IMR-90 (cell line): ENCODE data around the gene DDX41. TPM values are rescaled to one million over a fixed set of nuclear protein-coding genes. Genes with fewer than 3 reads are reported as not detected.

Experiments
- ATAC-seq: fragments of 200-7000 bp; cut with Tn5 transposase; 2 replicates; pipeline ENCODE4 v1.9.1; 2020; ENCODE audit warnings: low read depth, mild to moderate bottlenecking, moderate library complexity
- BruUV-seq: library from RNA; stranded (reverse); fragments of 400-500 nt; replicated peaks from 2 replicates; lab custom pipeline; 2021; lab: Mats Ljungman, UMichigan
- CTCF ChIA-PET: fragments of 300-600 bp; formaldehyde crosslinking; extraction: SDS; loops from one replicate; lab custom pipeline; 2021; ENCODE audit warnings: antibody characterized with exemption; lab: Yijun Ruan, JAX
- POLR2A ChIA-PET: fragments of 300-600 bp; sonication (Branson Sonifier 250); formaldehyde crosslinking; loops from one replicate; lab custom pipeline; 2022; ENCODE audit warnings: antibody characterized with exemption; ENCODE audit not compliant: unreplicated experiment; lab: Charles Lee
- DNase-seq: peaks from one replicate; pipeline ENCODE4 v3.0.0; 2013
- H2AFZ ChIP-seq: replicated peaks from 2 replicates; pipeline ENCODE3; 2013; ENCODE audit warnings: low read length, mild to moderate bottlenecking; ENCODE audit not compliant: poor library complexity
- H2AK5ac ChIP-seq: 2 replicates; pipeline ENCODE4 v1.6.1; 2013; ENCODE audit warnings: low read depth, low read length, inconsistent platforms
- H2AK9ac ChIP-seq: replicated peaks from 2 replicates; pipeline ENCODE3; 2013; ENCODE audit warnings: mild to moderate bottlenecking, low read depth, low read length, moderate library complexity; ENCODE audit not compliant: poor library complexity
- H2BK120ac ChIP-seq: 2 replicates; pipeline ENCODE4 v1.6.1; 2013; ENCODE audit warnings: low read depth, low read length, inconsistent platforms
- H2BK15ac ChIP-seq: 3 replicates; pipeline ENCODE4 v1.6.1; 2013; ENCODE audit warnings: low read depth, low read length, inconsistent platforms
- H2BK20ac ChIP-seq: 2 replicates; pipeline ENCODE4 v1.6.1; 2013; ENCODE audit warnings: low read depth, mild to moderate bottlenecking, inconsistent platforms, low read length, moderate library complexity
- H2BK5ac ChIP-seq: 2 replicates; pipeline ENCODE4 v1.6.1; 2013; ENCODE audit warnings: mild to moderate bottlenecking, low read depth, low read length, inconsistent platforms; ENCODE audit not compliant: poor library complexity, severe bottlenecking
- H3K14ac ChIP-seq: replicated peaks from 2 replicates; pipeline ENCODE4 v1.6.1; 2013; ENCODE audit warnings: low read depth, low read length, inconsistent platforms
- H3K18ac ChIP-seq: 2 replicates; pipeline ENCODE4 v1.6.1; 2013; ENCODE audit warnings: low read depth, low read length, control low read depth
- H3K23ac ChIP-seq: 2 replicates; pipeline ENCODE4 v1.6.1; 2013; ENCODE audit warnings: low read depth, low read length, inconsistent platforms
- H3K27ac ChIP-seq: 2 replicates; pipeline ENCODE4 v1.5.1; 2013; ENCODE audit warnings: mild to moderate bottlenecking, control low read depth, low read length; ENCODE audit not compliant: insufficient read depth
- H3K27me3 ChIP-seq: 2 replicates; pipeline ENCODE4 v1.6.1; 2013; ENCODE audit warnings: low read length; ENCODE audit not compliant: control insufficient read depth, insufficient read depth
- H3K36me3 ChIP-seq: 2 replicates; pipeline ENCODE4 v1.6.1; 2013; ENCODE audit warnings: low read length, mixed read lengths; ENCODE audit not compliant: control insufficient read depth, insufficient read depth
- H3K4ac ChIP-seq: 2 replicates; pipeline ENCODE4 v1.6.1; 2013; ENCODE audit warnings: low read depth, low read length, inconsistent platforms
- H3K4me1 ChIP-seq: 2 replicates; pipeline ENCODE4 v1.6.1; 2013; ENCODE audit warnings: low read length, mixed read lengths; ENCODE audit not compliant: control insufficient read depth, insufficient read depth
- H3K4me2 ChIP-seq: 2 replicates; pipeline ENCODE4 v1.6.1; 2013; ENCODE audit warnings: low read depth, mild to moderate bottlenecking, control low read depth, low read length, moderate library complexity
- H3K4me3 ChIP-seq: 2 replicates; pipeline ENCODE4 v1.5.1; 2013; ENCODE audit warnings: low read depth, mild to moderate bottlenecking, control low read depth, low read length, moderate library complexity; ENCODE audit not compliant: insufficient read depth
- H3K56ac ChIP-seq: 2 replicates; pipeline ENCODE4 v1.6.1; 2013; ENCODE audit warnings: low read length, inconsistent platforms; ENCODE audit not compliant: insufficient read depth; ENCODE audit errors: extremely low read depth
- H3K79me1 ChIP-seq, 2 experiments: 2 replicates each; pipeline ENCODE4 v1.6.1; 2013; ENCODE audit warnings: low read length in 2 of 2, inconsistent platforms in 1 of 2, low read depth in 1 of 2
- H3K9ac ChIP-seq: 2 replicates; pipeline ENCODE4 v1.6.1; 2013; ENCODE audit warnings: low read depth, low read length, control low read depth
- H3K9me1 ChIP-seq: 2 replicates; pipeline ENCODE4 v1.6.1; 2013; ENCODE audit warnings: low read length, inconsistent platforms; ENCODE audit not compliant: insufficient read depth
- H3K9me3 ChIP-seq: 2 replicates; pipeline ENCODE4 v1.6.1; 2013; ENCODE audit warnings: low read length; ENCODE audit not compliant: control insufficient read depth, insufficient read depth
- H4K20me1 ChIP-seq: 2 replicates; pipeline ENCODE4 v1.6.1; 2013; ENCODE audit warnings: low read length, inconsistent platforms; ENCODE audit not compliant: insufficient read depth
- H4K5ac ChIP-seq: 2 replicates; pipeline ENCODE4 v1.6.1; 2013; ENCODE audit warnings: mild to moderate bottlenecking, low read depth, low read length, control low read depth
- H4K8ac ChIP-seq, 2 experiments: 2 replicates each; pipeline ENCODE4 v1.6.1; 2013; ENCODE audit warnings: low read depth in 2 of 2, low read length in 2 of 2, control low read depth in 1 of 2, inconsistent platforms in 1 of 2
- H4K91ac ChIP-seq: 2 replicates; pipeline ENCODE4 v1.6.1; 2013; ENCODE audit warnings: low read depth, low read length, inconsistent platforms; ENCODE audit not compliant: insufficient read depth
- BHLHE40 ChIP-seq: fragments of 150-350 bp; IDR thresholded peaks from 2 replicates; pipeline ENCODE4 v1.6.1; 2016; ENCODE audit warnings: mild to moderate bottlenecking, low read depth, low read length
- CEBPB ChIP-seq: IDR thresholded peaks from 2 replicates; pipeline ENCODE4 v1.6.1; 2012; ENCODE audit warnings: low read depth, low read length, improper control_type of control experiment
- CHD1 ChIP-seq: IDR thresholded peaks from 2 replicates; pipeline ENCODE4 v1.6.1; 2012; ENCODE audit warnings: low read depth, low read length, improper control_type of control experiment
- FOS ChIP-seq: fragments of 150-350 bp; IDR thresholded peaks from 2 replicates; pipeline ENCODE4 v1.6.1; 2016; ENCODE audit warnings: low read depth, low read length
- MAFK ChIP-seq: IDR thresholded peaks from 2 replicates; pipeline ENCODE4 v1.6.1; 2012; ENCODE audit warnings: low read depth, low read length, improper control_type of control experiment
- MAZ ChIP-seq: IDR thresholded peaks from 2 replicates; pipeline ENCODE4 v1.6.1; 2012; ENCODE audit warnings: low read depth, mild to moderate bottlenecking, low read length, improper control_type of control experiment, moderate library complexity, borderline replicate concordance
- MXI1 ChIP-seq: IDR thresholded peaks from 2 replicates; pipeline ENCODE4 v1.6.1; 2012; ENCODE audit warnings: low read depth, mild to moderate bottlenecking, low read length, moderate library complexity, borderline replicate concordance
- NFE2L2 ChIP-seq: fragments of 150-350 bp; IDR thresholded peaks from 2 replicates; pipeline ENCODE4 v1.6.1; 2016; ENCODE audit warnings: low read depth, mild to moderate bottlenecking, low read length
- POLR2A ChIP-seq: IDR thresholded peaks from 2 replicates; pipeline ENCODE4 v1.6.1; 2012; ENCODE audit warnings: mild to moderate bottlenecking, low read depth, low read length
- RAD21 ChIP-seq: IDR thresholded peaks from 2 replicates; pipeline ENCODE4 v1.6.1; 2012; ENCODE audit warnings: low read length, improper control_type of control experiment
- RCOR1 ChIP-seq: IDR thresholded peaks from 2 replicates; pipeline ENCODE4 v1.6.1; 2012; ENCODE audit warnings: mild to moderate bottlenecking, low read length, improper control_type of control experiment; ENCODE audit not compliant: insufficient replicate concordance
- RFX5 ChIP-seq: IDR thresholded peaks from 2 replicates; pipeline ENCODE4 v1.8.0; 2012; ENCODE audit warnings: low read depth, mild to moderate bottlenecking, low read length, moderate library complexity
- SMC3 ChIP-seq: fragments of 150-350 bp; IDR thresholded peaks from 2 replicates; pipeline ENCODE4 v1.6.1; 2016; ENCODE audit warnings: low read depth, mild to moderate bottlenecking, antibody characterized with exemption, low read length, moderate library complexity
- WGBS, 2 experiments: methylation state at CpG; one replicate each; pipeline versions ENCODE4 v1.1.5 to v1.1.7; 2013; ENCODE audit warnings: missing lambda C conversion rate in 2 of 2; ENCODE audit not compliant: insufficient read length in 1 of 2; ENCODE audit errors: extremely low coverage in 2 of 2; 5-methylcytosine and 5-hydroxymethylcytosine counted together
- dilution Hi-C: fragments of 300-500 bp; cut with HindIII; formaldehyde crosslinking; loops from one replicate; pipeline ENCODE4 v1.14.3; 2018; ENCODE audit warnings: low sequenced_read_pairs; ENCODE audit not compliant: unreplicated experiment
- in situ Hi-C: fragments of 300-500 bp; cut with MboI; formaldehyde crosslinking; loops from 3 replicates; pipeline ENCODE4 v1.14.3; 2019; ENCODE audit warnings: low sequenced_read_pairs, inconsistent platforms, mixed read lengths
- intact Hi-C: fragments of 100-400 bp; cut with micrococcal nuclease; formaldehyde crosslinking; loops from 2 replicates; pipeline ENCODE4 v1.10.0; 2022
- polyA plus RNA-seq, 3 experiments: library from polyadenylated mRNA; depleted of rRNA; stranded (reverse); fragments of >200 nt; gene quantifications; 2 replicates each; pipeline ENCODE4 v1.2.3, GENCODE V29; 2012; ENCODE audit warnings: low replicate concordance in 1 of 3
- total RNA-seq: library from RNA; depleted of rRNA; stranded (reverse); fragments of >200 nt; gene quantifications from 2 replicates; pipeline ENCODE4 v1.2.3, GENCODE V29; 2012
- TF ChIP-seq, protein P1 (sequence below): conservative IDR thresholded peaks from 2 replicates; pipeline ENCODE4 v1.5.1; 2012; ENCODE audit warnings: mild to moderate bottlenecking, low read depth, low read length, improper control_type of control experiment
- TF ChIP-seq, protein P2 (sequence below): fragments of 150-350 bp; IDR thresholded peaks from 2 replicates; pipeline ENCODE4 v1.6.1; 2017; ENCODE audit warnings: mild to moderate bottlenecking, antibody characterized with exemption, low read length, low read depth
- TF ChIP-seq, protein P3 (sequence below): fragments of 150-350 bp; IDR thresholded peaks from 2 replicates; pipeline ENCODE4 v1.6.1; 2016; ENCODE audit warnings: low read depth, mild to moderate bottlenecking, low read length, moderate library complexity, borderline replicate concordance

DDX41 gene
- total and polyA plus RNA-seq, 2 of the 4 experiments (the other 2 are of a cell fraction): 130 to 170 TPM

DNA sequence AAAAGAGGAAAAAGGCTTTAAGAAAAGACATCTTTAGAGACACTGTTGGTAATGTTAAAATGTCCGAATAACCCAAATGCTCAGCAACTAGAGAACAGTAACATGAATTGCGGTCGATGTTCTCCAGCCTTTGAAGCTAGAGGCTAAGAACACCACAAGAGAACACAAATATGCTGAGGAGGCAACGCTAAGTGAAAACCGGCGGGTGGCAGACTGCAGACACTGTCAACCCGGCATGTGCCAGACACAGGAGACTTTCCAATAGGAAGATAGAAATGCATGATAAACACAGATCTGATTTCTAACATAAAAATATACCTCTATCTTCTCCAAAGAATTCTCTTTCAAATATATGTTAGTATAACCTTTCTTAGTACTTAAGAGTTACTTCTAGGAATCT lies 18.4 kb upstream of the DDX41 start:
- in situ Hi-C loops: no loop called here
- no peak overlapping the region for H2AK9ac ChIP-seq
- H3K4me2 ChIP-seq: no peak overlapping the region
- no peak overlapping the region for H2BK5ac ChIP-seq
- H3K4ac ChIP-seq: no peak overlapping the region
- peaks cover 26% of the 10 kb centered on the region for H3K9me1 ChIP-seq
- H2BK120ac ChIP-seq: no peak overlapping the region
- H2BK15ac ChIP-seq: no peak overlapping the region
- H3K9me3 ChIP-seq: no peaks in the 10 kb centered on the region
- no peak overlapping the region for H3K18ac ChIP-seq
- ChIA-PET CTCF (interaction anchor here (0.6 kb wide), 1 partner anchor 14 kb away, joined by 3 read pairs; no protein-coding TSS in a partner anchor), POLR2A (no interaction called here)
- no peak overlapping the region for H2BK20ac ChIP-seq
- no TSS peak for BruUV-seq
- H3K23ac ChIP-seq: no peak overlapping the region
- H4K20me1 ChIP-seq: peaks cover 32% of the 10 kb centered on the region
- no peak overlapping the region for H2AFZ ChIP-seq
- ATAC-seq: no peak
- peaks cover 27% of the 10 kb centered on the region for H3K4me1 ChIP-seq
- no peaks in the 10 kb centered on the region for H3K27me3 ChIP-seq
- no peak overlapping the region for H3K56ac ChIP-seq
- no peak overlapping the region for H3K27ac ChIP-seq
- no peak overlapping the region for H2AK5ac ChIP-seq
- dilution Hi-C loops: no loop called here
- no peak overlapping the region for H4K8ac ChIP-seq
- TF ChIP-seq BHLHE40 (no peak), MXI1 (no peak), NFE2L2 (no peak), MAFK (no peak), FOS (no peak), CEBPB (no peak), RAD21 (no peak), CHD1 (no peak), RFX5 (no peak), RCOR1 (no peak), POLR2A (no peak), MAZ (no peak), SMC3 (no peak)
- TF ChIP-seq, protein P1, sequence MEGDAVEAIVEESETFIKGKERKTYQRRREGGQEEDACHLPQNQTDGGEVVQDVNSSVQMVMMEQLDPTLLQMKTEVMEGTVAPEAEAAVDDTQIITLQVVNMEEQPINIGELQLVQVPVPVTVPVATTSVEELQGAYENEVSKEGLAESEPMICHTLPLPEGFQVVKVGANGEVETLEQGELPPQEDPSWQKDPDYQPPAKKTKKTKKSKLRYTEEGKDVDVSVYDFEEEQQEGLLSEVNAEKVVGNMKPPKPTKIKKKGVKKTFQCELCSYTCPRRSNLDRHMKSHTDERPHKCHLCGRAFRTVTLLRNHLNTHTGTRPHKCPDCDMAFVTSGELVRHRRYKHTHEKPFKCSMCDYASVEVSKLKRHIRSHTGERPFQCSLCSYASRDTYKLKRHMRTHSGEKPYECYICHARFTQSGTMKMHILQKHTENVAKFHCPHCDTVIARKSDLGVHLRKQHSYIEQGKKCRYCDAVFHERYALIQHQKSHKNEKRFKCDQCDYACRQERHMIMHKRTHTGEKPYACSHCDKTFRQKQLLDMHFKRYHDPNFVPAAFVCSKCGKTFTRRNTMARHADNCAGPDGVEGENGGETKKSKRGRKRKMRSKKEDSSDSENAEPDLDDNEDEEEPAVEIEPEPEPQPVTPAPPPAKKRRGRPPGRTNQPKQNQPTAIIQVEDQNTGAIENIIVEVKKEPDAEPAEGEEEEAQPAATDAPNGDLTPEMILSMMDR: no peak
- TF ChIP-seq, protein P2, sequence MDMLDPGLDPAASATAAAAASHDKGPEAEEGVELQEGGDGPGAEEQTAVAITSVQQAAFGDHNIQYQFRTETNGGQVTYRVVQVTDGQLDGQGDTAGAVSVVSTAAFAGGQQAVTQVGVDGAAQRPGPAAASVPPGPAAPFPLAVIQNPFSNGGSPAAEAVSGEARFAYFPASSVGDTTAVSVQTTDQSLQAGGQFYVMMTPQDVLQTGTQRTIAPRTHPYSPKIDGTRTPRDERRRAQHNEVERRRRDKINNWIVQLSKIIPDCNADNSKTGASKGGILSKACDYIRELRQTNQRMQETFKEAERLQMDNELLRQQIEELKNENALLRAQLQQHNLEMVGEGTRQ: no peak
- TF ChIP-seq, protein P3, sequence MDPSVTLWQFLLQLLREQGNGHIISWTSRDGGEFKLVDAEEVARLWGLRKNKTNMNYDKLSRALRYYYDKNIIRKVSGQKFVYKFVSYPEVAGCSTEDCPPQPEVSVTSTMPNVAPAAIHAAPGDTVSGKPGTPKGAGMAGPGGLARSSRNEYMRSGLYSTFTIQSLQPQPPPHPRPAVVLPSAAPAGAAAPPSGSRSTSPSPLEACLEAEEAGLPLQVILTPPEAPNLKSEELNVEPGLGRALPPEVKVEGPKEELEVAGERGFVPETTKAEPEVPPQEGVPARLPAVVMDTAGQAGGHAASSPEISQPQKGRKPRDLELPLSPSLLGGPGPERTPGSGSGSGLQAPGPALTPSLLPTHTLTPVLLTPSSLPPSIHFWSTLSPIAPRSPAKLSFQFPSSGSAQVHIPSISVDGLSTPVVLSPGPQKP: no peak
- no peak for DNase-seq
- no peak overlapping the region for H4K5ac ChIP-seq
- H3K36me3 ChIP-seq: peaks cover 68% of the 10 kb centered on the region
- peaks cover 47 to 76% of the 10 kb centered on the region in 2 experiments for H3K79me1 ChIP-seq
- 100% methylated on average over 1 of the region's 7 CpGs; no CpG with 5 or more reads in 1 of the 2 experiments for WGBS, 2 experiments
- no peak overlapping the region for H3K4me3 ChIP-seq
- no peak overlapping the region for H3K9ac ChIP-seq
- no peak overlapping the region for H3K14ac ChIP-seq
- intact Hi-C loops: no loop called here
- no peak overlapping the region for H4K91ac ChIP-seq
